SU-DHL-6 (cell line): ENCODE results near the gene CDC123.

ENCODE experiments used
- EZH2phosphoT487 ChIP-seq: fragments of 200-600 bp; sonication (generic), shearing (Covaris generic); conservative IDR thresholded peaks from 2 replicates; pipeline ENCODE4 v1.6.1; 2018; ENCODE audit warnings: mild to moderate bottlenecking, antibody characterized with exemption, low read length, moderate library complexity, mixed read lengths
- TF ChIP-seq, protein P1 (sequence below): fragments of 200-600 bp; sonication (generic); IDR thresholded peaks from one replicate; pipeline ENCODE4 v1.5.1; 2017; ENCODE audit warnings: antibody characterized with exemption, mild to moderate bottlenecking, low read length, moderate library complexity; ENCODE audit not compliant: insufficient read depth, poor library complexity, severe bottlenecking

DNA sequence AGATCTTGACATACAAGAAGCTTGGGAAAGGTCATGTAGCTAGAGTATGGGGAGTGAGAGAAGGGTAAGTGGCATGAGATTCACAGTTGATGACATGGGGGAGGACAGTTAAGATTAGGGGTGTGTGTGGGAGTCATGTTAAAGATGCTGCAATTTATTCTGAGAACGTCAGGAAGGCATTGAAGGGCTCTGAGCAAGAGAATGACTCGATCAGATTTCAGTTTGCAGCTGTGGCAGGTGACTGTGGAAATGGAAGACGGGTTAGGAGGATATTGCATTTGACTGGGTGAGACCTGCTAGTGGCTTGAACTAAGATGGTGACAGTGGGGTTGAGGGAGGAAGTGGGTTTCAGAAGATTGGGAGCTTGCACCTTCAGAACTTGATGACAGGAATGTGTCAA is 5.6 kb downstream of the CDC123 start:
- TF ChIP-seq, protein P1, sequence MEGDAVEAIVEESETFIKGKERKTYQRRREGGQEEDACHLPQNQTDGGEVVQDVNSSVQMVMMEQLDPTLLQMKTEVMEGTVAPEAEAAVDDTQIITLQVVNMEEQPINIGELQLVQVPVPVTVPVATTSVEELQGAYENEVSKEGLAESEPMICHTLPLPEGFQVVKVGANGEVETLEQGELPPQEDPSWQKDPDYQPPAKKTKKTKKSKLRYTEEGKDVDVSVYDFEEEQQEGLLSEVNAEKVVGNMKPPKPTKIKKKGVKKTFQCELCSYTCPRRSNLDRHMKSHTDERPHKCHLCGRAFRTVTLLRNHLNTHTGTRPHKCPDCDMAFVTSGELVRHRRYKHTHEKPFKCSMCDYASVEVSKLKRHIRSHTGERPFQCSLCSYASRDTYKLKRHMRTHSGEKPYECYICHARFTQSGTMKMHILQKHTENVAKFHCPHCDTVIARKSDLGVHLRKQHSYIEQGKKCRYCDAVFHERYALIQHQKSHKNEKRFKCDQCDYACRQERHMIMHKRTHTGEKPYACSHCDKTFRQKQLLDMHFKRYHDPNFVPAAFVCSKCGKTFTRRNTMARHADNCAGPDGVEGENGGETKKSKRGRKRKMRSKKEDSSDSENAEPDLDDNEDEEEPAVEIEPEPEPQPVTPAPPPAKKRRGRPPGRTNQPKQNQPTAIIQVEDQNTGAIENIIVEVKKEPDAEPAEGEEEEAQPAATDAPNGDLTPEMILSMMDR: no peak
- no peak for TF ChIP-seq EZH2phosphoT487
